ENCODE measurements around the gene SYN1. TPM values are rescaled to one million over a fixed set of nuclear protein-coding genes. Genes with fewer than 3 reads are reported as not detected.
"Not testable (repeated sequence)": the region's sequence is repeated elsewhere in the genome, so short reads cannot be mapped to it uniquely, and the experiment has no call there.

SYN1 gene
- polyA plus RNA-seq, 1 donor from 2014 or later: 4.3 TPM

DNA sequence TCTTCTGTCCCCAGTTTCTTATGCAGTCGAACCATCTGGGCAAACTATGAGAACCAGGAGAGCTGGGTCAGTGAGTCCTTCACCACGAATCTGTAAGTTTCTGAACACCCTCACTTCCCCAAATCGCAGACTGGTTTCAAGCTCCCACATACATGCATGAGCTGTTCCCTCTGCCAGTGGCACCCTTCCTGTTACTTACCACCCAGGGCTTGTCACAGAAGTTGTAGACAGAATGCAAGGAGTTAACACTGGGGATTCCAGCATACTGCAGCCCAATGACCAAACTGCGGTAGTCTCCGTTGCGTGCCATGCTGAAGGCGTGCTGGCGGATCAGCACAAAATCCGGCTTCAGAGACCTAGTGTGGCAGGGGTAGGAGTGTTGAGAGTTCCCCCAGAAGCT, 14.6 kb downstream of the SYN1 start:
- no peaks in the 10 kb centered on the region for H3K79me2 ChIP-seq (replicated peaks; ENCODE audit: insufficient read depth, low read length)
- H3K9ac ChIP-seq (ENCODE audit: low read length): no peak overlapping the region

DNA sequence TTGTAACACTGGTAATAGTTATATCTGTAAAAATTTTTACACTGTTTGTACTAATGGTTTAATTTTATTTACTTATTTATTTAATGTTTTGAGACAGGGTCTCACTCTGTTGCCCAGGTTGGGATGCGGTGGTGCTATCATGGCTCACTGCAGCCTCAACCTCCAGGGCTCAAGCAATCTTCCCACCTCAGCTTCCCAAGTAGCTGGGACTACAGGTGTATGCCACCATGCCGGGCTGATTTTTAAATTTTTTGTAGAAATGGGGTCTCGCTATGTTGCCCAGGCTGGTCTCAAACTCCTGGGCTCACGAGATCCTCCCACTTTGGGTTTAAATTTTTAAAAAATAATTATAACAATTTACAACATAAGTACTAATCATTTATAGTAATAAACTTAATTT, 16.5 kb downstream of the SYN1 start:
- not testable (repeated sequence) for H3F3A ChIP-seq (ENCODE audit: insufficient read depth, low read length, poor library complexity, severe bottlenecking); H2AFZ ChIP-seq (ENCODE audit: low read depth, low read length); H3K27me3 ChIP-seq (ENCODE audit: insufficient read depth, low read depth, low read length); H3K36me3 ChIP-seq (ENCODE audit: insufficient read depth, low read length); H4K20me1 ChIP-seq (ENCODE audit: insufficient read depth); H3K9me3 ChIP-seq (ENCODE audit: low read length); H3K27ac ChIP-seq (ENCODE audit: low read length); H3K4me3 ChIP-seq (ENCODE audit: low read length); H3K9me2 ChIP-seq (ENCODE audit: insufficient read depth, low read length); H3K9ac ChIP-seq (ENCODE audit: low read length); H3K4me2 ChIP-seq (ENCODE audit: low read length); H3K79me2 ChIP-seq (replicated peaks; ENCODE audit: insufficient read depth, low read length)

More for the DNA sequence above, 14.6 kb downstream of the SYN1 start:
- Histone ChIP-seq H3K9me2 (ENCODE audit: insufficient read depth, low read length) (no peaks in the 10 kb centered on the region), H3K27ac (ENCODE audit: low read length) (no peak overlapping the region), H3K36me3 (ENCODE audit: insufficient read depth, low read length) (no peaks in the 10 kb centered on the region), H3K4me2 (ENCODE audit: low read length) (no peak overlapping the region), H2AFZ (ENCODE audit: low read depth, low read length) (no peak overlapping the region), H4K20me1 (ENCODE audit: insufficient read depth) (no peaks in the 10 kb centered on the region), H3K27me3 (ENCODE audit: insufficient read depth, low read depth, low read length) (no peaks in the 10 kb centered on the region), H3K4me3 (ENCODE audit: low read length) (no peak overlapping the region), H3F3A (ENCODE audit: insufficient read depth, low read length, poor library complexity, severe bottlenecking) (no peaks in the 10 kb centered on the region), H3K9me3 (ENCODE audit: low read length) (no peaks in the 10 kb centered on the region)
- TF ChIP-seq TAF1 (IDR thresholded peaks at IDR 0.05; ENCODE audit: low read depth) (no peak), EZH2 (IDR thresholded peaks at IDR 0.05; ENCODE audit: borderline replicate concordance, insufficient read depth, low read length, poor library complexity, severe bottlenecking) (no peak), POLR2AphosphoS5 (IDR thresholded peaks at IDR 0.05) (no peak), SMC3 (conservative IDR thresholded peaks at IDR 0.05; ENCODE audit: poor library complexity) (no peak), RAD21 (conservative IDR thresholded peaks at IDR 0.05) (no peak), MXI1 (conservative IDR thresholded peaks at IDR 0.05; ENCODE audit: poor library complexity, severe bottlenecking) (no peak), EP300 (conservative IDR thresholded peaks at IDR 0.05; ENCODE audit: poor library complexity, severe bottlenecking) (no peak)
- TF ChIP-seq, protein P1, sequence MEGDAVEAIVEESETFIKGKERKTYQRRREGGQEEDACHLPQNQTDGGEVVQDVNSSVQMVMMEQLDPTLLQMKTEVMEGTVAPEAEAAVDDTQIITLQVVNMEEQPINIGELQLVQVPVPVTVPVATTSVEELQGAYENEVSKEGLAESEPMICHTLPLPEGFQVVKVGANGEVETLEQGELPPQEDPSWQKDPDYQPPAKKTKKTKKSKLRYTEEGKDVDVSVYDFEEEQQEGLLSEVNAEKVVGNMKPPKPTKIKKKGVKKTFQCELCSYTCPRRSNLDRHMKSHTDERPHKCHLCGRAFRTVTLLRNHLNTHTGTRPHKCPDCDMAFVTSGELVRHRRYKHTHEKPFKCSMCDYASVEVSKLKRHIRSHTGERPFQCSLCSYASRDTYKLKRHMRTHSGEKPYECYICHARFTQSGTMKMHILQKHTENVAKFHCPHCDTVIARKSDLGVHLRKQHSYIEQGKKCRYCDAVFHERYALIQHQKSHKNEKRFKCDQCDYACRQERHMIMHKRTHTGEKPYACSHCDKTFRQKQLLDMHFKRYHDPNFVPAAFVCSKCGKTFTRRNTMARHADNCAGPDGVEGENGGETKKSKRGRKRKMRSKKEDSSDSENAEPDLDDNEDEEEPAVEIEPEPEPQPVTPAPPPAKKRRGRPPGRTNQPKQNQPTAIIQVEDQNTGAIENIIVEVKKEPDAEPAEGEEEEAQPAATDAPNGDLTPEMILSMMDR (IDR thresholded peaks at IDR 0.05; ENCODE audit: poor library complexity, severe bottlenecking): no peak
- TF ChIP-seq, protein P2, sequence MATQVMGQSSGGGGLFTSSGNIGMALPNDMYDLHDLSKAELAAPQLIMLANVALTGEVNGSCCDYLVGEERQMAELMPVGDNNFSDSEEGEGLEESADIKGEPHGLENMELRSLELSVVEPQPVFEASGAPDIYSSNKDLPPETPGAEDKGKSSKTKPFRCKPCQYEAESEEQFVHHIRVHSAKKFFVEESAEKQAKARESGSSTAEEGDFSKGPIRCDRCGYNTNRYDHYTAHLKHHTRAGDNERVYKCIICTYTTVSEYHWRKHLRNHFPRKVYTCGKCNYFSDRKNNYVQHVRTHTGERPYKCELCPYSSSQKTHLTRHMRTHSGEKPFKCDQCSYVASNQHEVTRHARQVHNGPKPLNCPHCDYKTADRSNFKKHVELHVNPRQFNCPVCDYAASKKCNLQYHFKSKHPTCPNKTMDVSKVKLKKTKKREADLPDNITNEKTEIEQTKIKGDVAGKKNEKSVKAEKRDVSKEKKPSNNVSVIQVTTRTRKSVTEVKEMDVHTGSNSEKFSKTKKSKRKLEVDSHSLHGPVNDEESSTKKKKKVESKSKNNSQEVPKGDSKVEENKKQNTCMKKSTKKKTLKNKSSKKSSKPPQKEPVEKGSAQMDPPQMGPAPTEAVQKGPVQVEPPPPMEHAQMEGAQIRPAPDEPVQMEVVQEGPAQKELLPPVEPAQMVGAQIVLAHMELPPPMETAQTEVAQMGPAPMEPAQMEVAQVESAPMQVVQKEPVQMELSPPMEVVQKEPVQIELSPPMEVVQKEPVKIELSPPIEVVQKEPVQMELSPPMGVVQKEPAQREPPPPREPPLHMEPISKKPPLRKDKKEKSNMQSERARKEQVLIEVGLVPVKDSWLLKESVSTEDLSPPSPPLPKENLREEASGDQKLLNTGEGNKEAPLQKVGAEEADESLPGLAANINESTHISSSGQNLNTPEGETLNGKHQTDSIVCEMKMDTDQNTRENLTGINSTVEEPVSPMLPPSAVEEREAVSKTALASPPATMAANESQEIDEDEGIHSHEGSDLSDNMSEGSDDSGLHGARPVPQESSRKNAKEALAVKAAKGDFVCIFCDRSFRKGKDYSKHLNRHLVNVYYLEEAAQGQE (IDR thresholded peaks at IDR 0.05; ENCODE audit: borderline replicate concordance): no peak

DNA sequence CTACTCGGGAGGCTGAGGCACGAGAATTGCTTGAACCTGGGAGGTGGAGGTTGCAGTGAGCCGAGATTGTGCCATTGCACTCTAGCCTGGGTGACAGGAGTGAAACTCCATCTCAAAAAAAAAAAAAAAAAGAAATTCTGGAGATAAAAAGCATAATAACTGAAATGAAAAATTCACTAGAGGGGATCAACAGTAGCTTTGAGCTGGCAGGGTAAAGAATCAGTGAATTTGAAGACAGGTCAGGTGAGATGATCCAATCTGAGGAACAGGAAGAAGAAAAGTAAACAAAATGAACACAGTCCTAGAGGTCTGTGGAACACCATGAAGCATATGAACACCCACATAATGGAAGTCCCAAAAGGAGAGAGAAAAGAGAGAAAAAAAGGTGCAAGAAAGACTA, 22.4 kb downstream of the SYN1 start:
- no peaks in the 10 kb centered on the region for H3K79me2 ChIP-seq (replicated peaks; ENCODE audit: insufficient read depth, low read length)
- no peak overlapping the region for H3K27ac ChIP-seq (ENCODE audit: low read length)
- no peaks in the 10 kb centered on the region for H4K20me1 ChIP-seq (ENCODE audit: insufficient read depth)
- no peaks in the 10 kb centered on the region for H3F3A ChIP-seq (ENCODE audit: insufficient read depth, low read length, poor library complexity, severe bottlenecking)
- no peaks in the 10 kb centered on the region for H3K9me2 ChIP-seq (ENCODE audit: insufficient read depth, low read length)
- no peak overlapping the region for H3K9ac ChIP-seq (ENCODE audit: low read length)
- no peaks in the 10 kb centered on the region for H3K36me3 ChIP-seq (ENCODE audit: insufficient read depth, low read length)
- H2AFZ ChIP-seq (ENCODE audit: low read depth, low read length): no peak overlapping the region
- H3K27me3 ChIP-seq (ENCODE audit: insufficient read depth, low read depth, low read length): no peaks in the 10 kb centered on the region
- TF ChIP-seq SMC3 (conservative IDR thresholded peaks at IDR 0.05; ENCODE audit: poor library complexity) (no peak), EP300 (conservative IDR thresholded peaks at IDR 0.05; ENCODE audit: poor library complexity, severe bottlenecking) (no peak), POLR2AphosphoS5 (IDR thresholded peaks at IDR 0.05) (no peak), MXI1 (conservative IDR thresholded peaks at IDR 0.05; ENCODE audit: poor library complexity, severe bottlenecking) (no peak), EZH2 (IDR thresholded peaks at IDR 0.05; ENCODE audit: borderline replicate concordance, insufficient read depth, low read length, poor library complexity, severe bottlenecking) (no peak), TAF1 (IDR thresholded peaks at IDR 0.05; ENCODE audit: low read depth) (no peak), RAD21 (conservative IDR thresholded peaks at IDR 0.05) (no peak)
- TF ChIP-seq, protein P2 (IDR thresholded peaks at IDR 0.05; ENCODE audit: borderline replicate concordance): no peak
- TF ChIP-seq, protein P1 (IDR thresholded peaks at IDR 0.05; ENCODE audit: poor library complexity, severe bottlenecking): no peak
- no peak overlapping the region for H3K4me2 ChIP-seq (ENCODE audit: low read length)
- H3K9me3 ChIP-seq (ENCODE audit: low read length): no peaks in the 10 kb centered on the region
- no peak overlapping the region for H3K4me3 ChIP-seq (ENCODE audit: low read length)
